Hepatocyte (in vitro differentiated cells): Measurements from ENCODE around the gene MAP3K3.

Experiments used
- CTCF ChIP-seq: fragments of 200-600 bp; sonication (generic); IDR thresholded peaks from 2 replicates; pipeline ENCODE4 v1.5.1; 2016; ENCODE audit warnings: antibody characterized with exemption, mild to moderate bottlenecking; ENCODE audit not compliant: poor library complexity
- EZH2 ChIP-seq: fragments of 200-600 bp; sonication (generic); IDR thresholded peaks from 2 replicates; pipeline ENCODE4 v1.6.1; 2016; ENCODE audit warnings: antibody characterized with exemption, mild to moderate bottlenecking, borderline replicate concordance

GRCh38 chr17:63692195-63692816 lies 70.1 kb downstream of the MAP3K3 start:
- TF ChIP-seq EZH2 (no peak), CTCF (no peak)
